HG02610 (cell line): ENCODE results near the gene RAB30.
A peak's percentile ranks its signal among the peaks of the same experiment; 100 is the strongest.
"Not testable (repeated sequence)": the region's sequence is repeated elsewhere in the genome, so short reads cannot be mapped to it uniquely, and the experiment has no call there.

ENCODE experiments used
- ATAC-seq: cut with Tn5 transposase; IDR thresholded peaks from one replicate; pipeline ENCODE4 v1.9.1; 2021; ENCODE audit warnings: mild to moderate bottlenecking, moderate library complexity; ENCODE audit not compliant: unreplicated experiment

Gene RAB30

GRCh38 chr11:82950502-82950901, 121.2 kb downstream of the RAB30 start:
- ATAC-seq: not testable (repeated sequence)

GRCh38 chr11:82949352-82949751, 122.3 kb downstream of the RAB30 start:
- ATAC-seq: no peak

- ATAC-seq: no peak
These were observed 126.0 kb downstream of the RAB30 start for GRCh38 chr11:82945682-82946081.

- ATAC-seq: not testable (repeated sequence)
These were observed 126.7 kb downstream of the RAB30 start for GRCh38 chr11:82945041-82945440.

- ATAC-seq: no peak
These were observed 127.5 kb downstream of the RAB30 start for GRCh38 chr11:82944198-82944597.

- ATAC-seq: not testable (repeated sequence)
These were observed 128.3 kb downstream of the RAB30 start for GRCh38 chr11:82943430-82943829.

- ATAC-seq: no peak
These were observed 129.3 kb downstream of the RAB30 start for GRCh38 chr11:82942376-82942775.

- ATAC-seq: no peak
These were observed 132.2 kb downstream of the RAB30 start for GRCh38 chr11:82939456-82939855.

GRCh38 chr11:82937554-82937953, 134.1 kb downstream of the RAB30 start:
- ATAC-seq: no peak

GRCh38 chr11:82936261-82936660, 135.4 kb downstream of the RAB30 start:
- no peak for ATAC-seq

GRCh38 chr11:82932564-82932963, 139.1 kb downstream of the RAB30 start:
- ATAC-seq: no peak

GRCh38 chr11:82930734-82931133, 141.0 kb downstream of the RAB30 start:
- ATAC-seq: no peak

- no peak for ATAC-seq
These were observed 141.5 kb downstream of the RAB30 start for GRCh38 chr11:82930229-82930628.

GRCh38 chr11:82929121-82929520, 142.6 kb downstream of the RAB30 start:
- ATAC-seq: no peak

- no peak for ATAC-seq
These were observed 144.3 kb downstream of the RAB30 start for GRCh38 chr11:82927264-82927880.

- ATAC-seq: peak; percentile 69
These were observed 147.0 kb downstream of the RAB30 start for GRCh38 chr11:82924522-82925224.
